SH-SY5Y (cell line): ENCODE measurements around the gene IL12RB1.

Experiments
- GATA2 ChIP-seq: IDR thresholded peaks from 2 replicates; pipeline ENCODE4 v1.6.1; 2011; ENCODE audit warnings: mild to moderate bottlenecking, low read depth, low read length
- GATA3 ChIP-seq: IDR thresholded peaks from 2 replicates; pipeline ENCODE4 v1.6.1; 2011; ENCODE audit warnings: low read depth, mild to moderate bottlenecking, low read length, moderate library complexity

DNA sequence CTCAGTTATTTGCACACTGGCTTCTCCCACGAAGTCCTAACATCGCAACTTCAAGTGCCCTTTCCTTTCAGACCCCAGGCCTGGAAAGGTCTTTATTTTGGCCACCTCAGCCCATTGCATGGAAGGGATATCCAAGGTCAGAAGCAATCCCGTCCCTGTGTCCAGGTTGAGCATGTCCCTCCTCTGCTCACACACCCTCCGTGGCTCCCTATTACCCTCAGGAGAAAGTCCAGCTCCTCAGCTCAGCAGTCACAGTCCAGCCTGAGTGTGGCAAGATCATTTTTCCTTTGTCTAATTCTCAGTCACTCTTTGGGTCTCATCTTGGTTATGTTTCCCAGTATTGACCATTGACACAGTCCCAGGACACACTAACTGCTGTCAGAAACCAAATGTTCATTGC lies 59.6 kb downstream of the IL12RB1 start:
- no peak for TF ChIP-seq GATA2
- TF ChIP-seq GATA3: no peak
